VCaP (cell line): ENCODE data around the gene OMA1.

Experiments used
- H3K27ac ChIP-seq: fragments of 450-650 bp; 2 replicates; pipeline ENCODE4 v1.5.1; 2017
- TF ChIP-seq, protein P1 (sequence below): fragments of 450-650 bp; conservative IDR thresholded peaks from 2 replicates; pipeline ENCODE4 v1.5.1; 2017; ENCODE audit warnings: mild to moderate bottlenecking, moderate library complexity

The OMA1 gene

DNA sequence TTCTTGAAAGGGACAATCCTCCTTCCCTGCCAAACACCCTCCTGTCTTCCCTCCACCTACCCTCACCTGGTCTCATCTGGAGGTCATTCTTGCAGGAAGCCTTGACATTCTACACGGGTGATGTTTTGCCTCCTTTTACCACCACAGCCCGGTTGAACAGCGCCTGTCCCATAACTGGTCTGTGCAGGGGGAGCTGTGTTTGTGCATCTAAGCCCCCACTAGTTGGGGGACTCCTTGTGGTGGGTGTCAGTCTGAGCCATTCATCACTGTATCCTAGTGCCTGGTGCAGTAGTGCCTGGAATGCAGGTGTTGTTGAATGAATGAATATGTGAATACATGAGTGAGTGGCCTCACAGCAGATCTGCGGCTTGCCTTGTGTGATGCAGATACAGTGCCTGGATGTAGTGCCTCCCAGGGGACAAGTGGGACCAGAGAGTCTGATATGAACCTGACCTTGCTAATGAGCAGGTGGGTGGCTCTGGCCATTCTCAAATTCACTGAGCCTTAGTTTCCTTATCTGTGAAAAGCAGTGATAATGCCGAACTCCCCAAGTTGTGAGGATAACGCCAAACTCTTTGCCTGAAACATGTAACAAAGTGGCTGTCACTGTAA, 79.8 kb downstream of the OMA1 start:
- no peak overlapping the region for H3K27ac ChIP-seq
- TF ChIP-seq, protein P1, sequence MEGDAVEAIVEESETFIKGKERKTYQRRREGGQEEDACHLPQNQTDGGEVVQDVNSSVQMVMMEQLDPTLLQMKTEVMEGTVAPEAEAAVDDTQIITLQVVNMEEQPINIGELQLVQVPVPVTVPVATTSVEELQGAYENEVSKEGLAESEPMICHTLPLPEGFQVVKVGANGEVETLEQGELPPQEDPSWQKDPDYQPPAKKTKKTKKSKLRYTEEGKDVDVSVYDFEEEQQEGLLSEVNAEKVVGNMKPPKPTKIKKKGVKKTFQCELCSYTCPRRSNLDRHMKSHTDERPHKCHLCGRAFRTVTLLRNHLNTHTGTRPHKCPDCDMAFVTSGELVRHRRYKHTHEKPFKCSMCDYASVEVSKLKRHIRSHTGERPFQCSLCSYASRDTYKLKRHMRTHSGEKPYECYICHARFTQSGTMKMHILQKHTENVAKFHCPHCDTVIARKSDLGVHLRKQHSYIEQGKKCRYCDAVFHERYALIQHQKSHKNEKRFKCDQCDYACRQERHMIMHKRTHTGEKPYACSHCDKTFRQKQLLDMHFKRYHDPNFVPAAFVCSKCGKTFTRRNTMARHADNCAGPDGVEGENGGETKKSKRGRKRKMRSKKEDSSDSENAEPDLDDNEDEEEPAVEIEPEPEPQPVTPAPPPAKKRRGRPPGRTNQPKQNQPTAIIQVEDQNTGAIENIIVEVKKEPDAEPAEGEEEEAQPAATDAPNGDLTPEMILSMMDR, result no peak

DNA sequence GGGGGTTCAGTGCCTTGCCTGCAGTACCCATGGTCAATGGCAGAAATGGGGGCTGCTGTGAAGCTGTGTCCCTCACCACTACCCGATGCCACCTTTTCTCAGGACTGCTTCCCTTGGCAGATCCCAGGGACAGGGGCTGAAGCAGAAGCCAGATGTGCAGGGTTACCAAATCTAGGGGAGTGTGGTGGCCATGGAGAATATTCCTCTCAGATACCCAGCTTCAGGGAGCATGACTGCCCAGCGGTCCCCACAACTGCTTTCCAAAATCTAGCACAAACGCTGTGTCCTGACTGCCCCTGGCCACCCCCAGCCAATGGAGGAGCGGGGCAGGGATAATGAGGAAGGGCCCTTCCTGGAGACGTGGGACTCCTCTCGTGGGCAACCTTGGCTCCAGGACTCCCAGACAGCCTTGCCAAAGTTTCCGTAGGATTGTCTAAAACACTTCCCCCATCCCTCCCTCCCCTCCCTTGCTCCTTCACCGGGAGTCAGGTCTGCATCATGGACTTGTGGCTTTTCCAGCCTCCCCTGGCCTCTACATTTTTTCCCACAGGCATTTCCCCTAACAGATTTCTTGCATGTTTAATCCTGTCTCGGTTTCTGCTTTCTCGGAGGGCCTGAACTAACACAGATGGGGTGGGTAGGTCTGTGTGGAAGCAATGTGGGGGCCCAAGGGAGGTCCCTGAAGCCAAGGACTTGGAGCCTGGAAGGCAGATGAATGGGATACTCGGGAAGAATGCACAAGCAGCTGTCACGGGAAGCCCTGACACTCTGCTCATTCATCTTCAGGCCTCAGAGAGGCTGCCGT, 80.5 kb downstream of the OMA1 start:
- no peak overlapping the region for H3K27ac ChIP-seq
- TF ChIP-seq, protein P1, result no peak

DNA sequence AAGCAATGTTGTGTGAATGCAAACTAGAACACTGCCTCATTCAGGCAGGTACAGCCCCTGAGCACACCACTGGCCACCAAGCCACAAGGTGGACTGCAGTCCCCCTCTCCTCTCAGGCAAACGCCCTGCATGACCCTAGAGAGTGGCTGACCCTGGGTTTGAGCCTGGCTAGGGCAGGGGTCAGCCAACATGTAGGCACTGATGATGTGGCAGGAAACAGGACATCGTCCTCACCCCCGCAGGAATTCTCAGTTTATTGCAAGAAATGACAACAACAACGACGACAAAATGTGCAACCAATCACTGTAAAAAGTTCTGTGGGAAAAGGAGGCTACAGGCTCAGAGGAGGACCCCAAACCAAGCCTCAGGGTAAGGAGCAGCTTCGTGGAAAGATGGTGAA, 81.3 kb downstream of the OMA1 start:
- TF ChIP-seq, protein P1, result no peak
- H3K27ac ChIP-seq, result no peak overlapping the region

DNA sequence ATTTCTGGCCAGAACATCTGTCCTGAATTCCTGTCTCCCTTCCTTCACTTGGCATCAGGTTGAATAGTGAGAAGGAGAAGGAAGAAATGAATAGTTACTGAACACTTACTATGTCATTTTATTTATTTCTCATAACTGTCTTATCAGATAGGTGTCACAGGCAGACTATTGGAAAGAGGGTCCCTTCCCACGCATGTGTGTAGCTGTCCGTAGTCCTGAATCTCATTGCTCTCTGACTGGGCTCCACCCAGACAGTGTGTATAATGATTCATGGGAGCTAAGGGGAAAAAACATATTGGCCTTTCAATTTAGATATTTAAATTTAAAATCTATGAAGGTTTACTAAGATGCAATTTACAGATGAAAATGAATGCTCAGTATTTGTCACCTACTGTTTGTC, 86.1 kb downstream of the OMA1 start:
- H3K27ac ChIP-seq, result no peak overlapping the region
- TF ChIP-seq, protein P1, result no peak

DNA sequence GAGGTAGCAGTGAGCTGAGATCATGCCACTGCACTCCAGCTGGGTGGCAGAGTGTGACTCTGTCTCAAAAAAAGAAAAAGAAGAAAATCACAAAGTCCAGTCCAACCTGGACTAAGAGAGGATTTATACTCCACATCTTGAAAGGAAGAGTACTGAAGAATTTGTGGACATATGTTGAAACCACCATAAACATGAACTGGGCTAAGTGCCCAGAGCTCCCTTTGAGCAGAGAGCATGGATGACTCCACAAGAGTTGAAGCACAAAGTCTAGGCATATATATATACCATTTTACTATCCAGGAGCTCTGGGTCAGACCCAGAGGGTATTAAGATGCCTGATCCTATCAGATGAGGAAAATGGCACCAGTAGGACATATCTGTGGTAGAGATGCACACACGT, 86.6 kb downstream of the OMA1 start:
- TF ChIP-seq, protein P1, result no peak
- no peak overlapping the region for H3K27ac ChIP-seq

DNA sequence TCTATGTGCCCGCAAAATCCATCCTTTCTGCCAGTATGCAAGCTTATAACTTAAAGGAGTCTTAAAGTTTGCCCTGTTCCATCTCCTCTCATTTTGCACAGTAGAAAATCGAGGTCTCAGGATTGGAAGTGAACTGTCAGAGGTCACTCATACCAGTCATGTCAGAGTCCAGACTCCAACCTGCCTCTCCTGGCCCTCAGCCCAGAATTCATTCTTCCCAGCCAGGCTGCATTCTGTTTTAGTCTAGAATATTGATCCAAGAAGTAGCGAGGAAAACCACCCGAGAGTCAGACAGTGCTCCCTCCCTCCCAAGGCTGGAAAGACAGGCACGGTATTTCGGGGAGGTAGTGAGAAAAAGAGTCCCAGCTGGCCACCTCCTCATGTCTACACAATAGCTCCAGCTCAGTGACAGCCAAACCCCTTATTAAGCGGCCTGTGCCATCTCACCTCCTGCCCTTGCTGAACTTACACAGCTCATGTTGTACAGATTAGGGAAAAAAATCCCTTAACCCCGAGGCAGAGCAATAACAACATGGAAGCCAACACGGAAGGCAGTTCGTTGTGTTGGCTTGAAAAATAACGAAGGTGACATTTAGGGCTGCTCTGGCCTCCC, 89.4 kb downstream of the OMA1 start:
- no peak overlapping the region for H3K27ac ChIP-seq
- TF ChIP-seq, protein P1, result no peak

DNA sequence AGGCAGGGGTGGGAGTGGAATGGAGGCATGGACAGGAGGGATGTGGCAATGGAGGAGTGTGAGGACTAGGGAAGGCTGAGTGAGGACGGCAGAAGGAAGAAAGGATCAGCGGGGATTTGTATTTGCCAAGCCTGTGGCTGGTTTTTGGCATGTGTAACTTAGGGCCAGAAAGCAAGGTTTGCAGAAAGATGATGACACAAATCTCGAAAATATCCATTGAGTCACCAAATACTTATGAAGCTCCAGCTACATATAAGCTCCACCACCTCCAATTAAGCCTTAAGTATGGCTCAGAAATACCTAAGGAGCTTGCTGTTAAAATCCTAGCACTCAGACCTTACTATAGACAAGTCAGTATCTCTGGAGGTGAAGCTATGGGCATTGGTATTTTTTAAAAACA, 90.1 kb downstream of the OMA1 start:
- TF ChIP-seq, protein P1, result no peak
- no peak overlapping the region for H3K27ac ChIP-seq
